ENCODE measurements around the gene SF3B6. TPM values are rescaled to one million over a fixed set of nuclear protein-coding genes. Genes with fewer than 3 reads are reported as not detected.

Gene SF3B6
- total RNA-seq, 1 experiment from 2014 or later: 132 TPM

DNA sequence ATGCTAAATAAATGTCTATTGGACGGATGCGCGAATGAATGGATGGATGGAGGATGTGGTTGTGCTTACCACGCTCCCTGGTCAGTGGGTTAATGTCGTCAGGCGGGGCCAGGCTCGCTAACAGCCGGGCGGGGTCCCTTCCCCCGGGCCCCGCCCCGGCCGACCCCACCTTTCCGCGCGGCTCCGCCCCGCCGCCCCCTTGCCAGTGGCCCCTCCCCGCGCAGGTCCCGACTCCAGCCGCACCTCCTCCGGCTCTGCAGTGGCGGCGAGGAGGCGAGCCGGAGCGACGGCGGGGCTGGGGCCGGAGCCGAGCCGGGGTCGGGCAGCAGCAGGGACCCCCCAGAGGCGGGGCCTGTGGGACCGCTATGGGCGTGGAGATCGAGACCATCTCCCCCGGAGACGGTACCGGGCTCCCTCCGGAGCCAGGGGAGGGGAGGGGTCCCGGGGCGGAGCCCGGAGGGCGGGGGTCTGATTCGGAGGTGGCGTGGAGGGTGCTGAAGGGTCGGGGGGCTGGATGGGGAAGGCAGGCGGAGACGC is 26.6 kb downstream of the SF3B6 start, which contains the start of gene FKBP1B:
Gene FKBP1B, plus strand, starts transcription at position 257 of the 537 bp plus-strand sequence. Its CDS starts 109 bp downstream, at position 366.
- Histone ChIP-seq H3K23me2 (ENCODE audit: insufficient read length, low read depth, low read length, poor library complexity, severe bottlenecking) (peaks cover 9% of the 10 kb centered on the region), H3K23ac (ENCODE audit: insufficient read length, low read depth, low read length) (no peak within 1 kb of the TSS), H2BK20ac (ENCODE audit: low read depth, low read length, poor library complexity, severe bottlenecking) (no peak within 1 kb of the TSS), H3K4me2 (ENCODE audit: insufficient read depth, insufficient read length, low read length) (peak within 1 kb of the TSS; percentile 68), H4K91ac (ENCODE audit: insufficient read length, low read depth, low read length) (no peak within 1 kb of the TSS), H3K4ac (ENCODE audit: low read depth, low read length) (no peak within 1 kb of the TSS), H3K14ac (ENCODE audit: insufficient read depth, low read length) (no peak within 1 kb of the TSS), H2BK15ac (ENCODE audit: low read depth, low read length) (no peak within 1 kb of the TSS), H3K27ac (ENCODE audit: insufficient read length, low read depth, low read length) (no peak within 1 kb of the TSS), H2BK120ac (ENCODE audit: low read depth, low read length, poor library complexity, severe bottlenecking) (no peak within 1 kb of the TSS), H2AFZ (ENCODE audit: low read length) (no peak within 1 kb of the TSS), H2AK5ac (ENCODE audit: insufficient read length, low read length) (no peak within 1 kb of the TSS), H4K5ac (ENCODE audit: insufficient read length, low read depth, low read length) (no peak within 1 kb of the TSS), H2BK5ac (ENCODE audit: insufficient read length, low read length) (no peak within 1 kb of the TSS), H3K79me2 (ENCODE audit: insufficient read depth, low read length) (peaks cover 2% of the 10 kb centered on the region; the same call in 1 of the 2 replicates), H3K4me1 (ENCODE audit: insufficient read depth, low read length) (0 out of 2 replicates have a peak, but pooled peaks cover 1% of the 10 kb centered on the region), H3K56ac (ENCODE audit: insufficient read length, low read depth, low read length) (no peak within 1 kb of the TSS), H3K27me3 (ENCODE audit: insufficient read depth, low read length) (no peaks in the 10 kb centered on the region), H3K18ac (ENCODE audit: insufficient read length, low read depth, low read length) (no peak within 1 kb of the TSS), H4K20me1 (ENCODE audit: control insufficient read depth, insufficient read depth, insufficient read length) (peaks cover 5% of the 10 kb centered on the region), H2BK12ac (ENCODE audit: insufficient read length, low read depth, low read length) (no peak within 1 kb of the TSS), H3K9ac (ENCODE audit: extremely low read depth, insufficient read length, low read length) (peak within 1 kb of the TSS; percentile 26), H3T11ph (ENCODE audit: low read length) (no peak within 1 kb of the TSS), H3K9me3 (ENCODE audit: control insufficient read depth, low read depth, low read length) (no peaks in the 10 kb centered on the region), H3K79me1 (ENCODE audit: insufficient read depth, low read depth, low read length, poor library complexity, severe bottlenecking) (no peaks in the 10 kb centered on the region), H4K8ac (replicated peaks; ENCODE audit: insufficient read length, low read depth, low read length) (no peak within 1 kb of the TSS)
- no peaks in the 10 kb centered on the region for H3K27me3 Mint-ChIP-seq (ENCODE audit: low read depth)
- TF ChIP-seq, protein P1, sequence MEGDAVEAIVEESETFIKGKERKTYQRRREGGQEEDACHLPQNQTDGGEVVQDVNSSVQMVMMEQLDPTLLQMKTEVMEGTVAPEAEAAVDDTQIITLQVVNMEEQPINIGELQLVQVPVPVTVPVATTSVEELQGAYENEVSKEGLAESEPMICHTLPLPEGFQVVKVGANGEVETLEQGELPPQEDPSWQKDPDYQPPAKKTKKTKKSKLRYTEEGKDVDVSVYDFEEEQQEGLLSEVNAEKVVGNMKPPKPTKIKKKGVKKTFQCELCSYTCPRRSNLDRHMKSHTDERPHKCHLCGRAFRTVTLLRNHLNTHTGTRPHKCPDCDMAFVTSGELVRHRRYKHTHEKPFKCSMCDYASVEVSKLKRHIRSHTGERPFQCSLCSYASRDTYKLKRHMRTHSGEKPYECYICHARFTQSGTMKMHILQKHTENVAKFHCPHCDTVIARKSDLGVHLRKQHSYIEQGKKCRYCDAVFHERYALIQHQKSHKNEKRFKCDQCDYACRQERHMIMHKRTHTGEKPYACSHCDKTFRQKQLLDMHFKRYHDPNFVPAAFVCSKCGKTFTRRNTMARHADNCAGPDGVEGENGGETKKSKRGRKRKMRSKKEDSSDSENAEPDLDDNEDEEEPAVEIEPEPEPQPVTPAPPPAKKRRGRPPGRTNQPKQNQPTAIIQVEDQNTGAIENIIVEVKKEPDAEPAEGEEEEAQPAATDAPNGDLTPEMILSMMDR (conservative IDR thresholded peaks at IDR 0.05): no peak
- H3K9me3 Mint-ChIP-seq: no peaks in the 10 kb centered on the region
- peak; percentile 90 for DNase-seq
- no CpG with 5 or more reads among the region's 52 CpGs for WGBS (ENCODE audit: extremely low coverage, insufficient read length, low lambda C conversion rate)
- H3K4me1 Mint-ChIP-seq: peaks cover 15 to 22% of the 10 kb centered on the region in 2 experiments
- no peak within 1 kb of the TSS; a peak in 1 of 5 replicates for H3K4me3 Mint-ChIP-seq
- H3K27ac Mint-ChIP-seq: peak within 1 kb of the TSS in 2 of 3 experiments; percentile 18 to 81; a peak in 2 of 7 replicates
- H3K36me3 Mint-ChIP-seq (ENCODE audit: insufficient read depth in 1 of 3, low read depth in 3 of 3): peaks cover 5 to 6% (median 6%) of the 10 kb centered on the region in 3 experiments; a peak in 5 of 7 replicates
